ENCODE measurements around the gene AAGAB. TPM values are rescaled to one million over a fixed set of nuclear protein-coding genes. Genes with fewer than 3 reads are reported as not detected.

AAGAB gene
- total and polyA plus RNA-seq, 3 donors from 2014 or later, result 36.4 to 40.4 (median 36.6) TPM

DNA sequence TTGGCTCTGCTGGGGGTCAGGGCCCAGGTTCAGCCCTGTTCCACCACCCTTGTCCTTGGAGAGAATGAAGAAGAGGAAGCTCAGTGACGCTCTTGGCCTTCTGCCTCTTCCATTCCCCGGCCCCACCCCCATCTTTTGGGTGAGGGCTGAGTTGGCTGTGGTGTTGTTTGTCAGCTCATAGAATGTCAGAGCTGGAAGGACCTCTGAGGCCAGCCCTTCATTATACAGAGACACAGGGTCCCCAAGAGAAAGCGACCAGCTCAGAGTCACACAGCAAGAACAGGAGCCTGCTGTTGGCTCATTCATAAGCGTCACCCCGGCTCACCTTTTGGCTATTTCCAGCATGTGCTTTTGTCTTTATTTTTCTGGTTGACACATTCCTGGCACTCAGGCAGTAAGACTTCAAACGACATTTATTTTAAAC lies 68.2 kb downstream of the AAGAB start:
- H3K27ac ChIP-seq, result peak overlapping the region; percentile 44 to 88
- no peak for TF ChIP-seq POLR2A (IDR thresholded peaks at IDR 0.05)
- TF ChIP-seq, protein P1, sequence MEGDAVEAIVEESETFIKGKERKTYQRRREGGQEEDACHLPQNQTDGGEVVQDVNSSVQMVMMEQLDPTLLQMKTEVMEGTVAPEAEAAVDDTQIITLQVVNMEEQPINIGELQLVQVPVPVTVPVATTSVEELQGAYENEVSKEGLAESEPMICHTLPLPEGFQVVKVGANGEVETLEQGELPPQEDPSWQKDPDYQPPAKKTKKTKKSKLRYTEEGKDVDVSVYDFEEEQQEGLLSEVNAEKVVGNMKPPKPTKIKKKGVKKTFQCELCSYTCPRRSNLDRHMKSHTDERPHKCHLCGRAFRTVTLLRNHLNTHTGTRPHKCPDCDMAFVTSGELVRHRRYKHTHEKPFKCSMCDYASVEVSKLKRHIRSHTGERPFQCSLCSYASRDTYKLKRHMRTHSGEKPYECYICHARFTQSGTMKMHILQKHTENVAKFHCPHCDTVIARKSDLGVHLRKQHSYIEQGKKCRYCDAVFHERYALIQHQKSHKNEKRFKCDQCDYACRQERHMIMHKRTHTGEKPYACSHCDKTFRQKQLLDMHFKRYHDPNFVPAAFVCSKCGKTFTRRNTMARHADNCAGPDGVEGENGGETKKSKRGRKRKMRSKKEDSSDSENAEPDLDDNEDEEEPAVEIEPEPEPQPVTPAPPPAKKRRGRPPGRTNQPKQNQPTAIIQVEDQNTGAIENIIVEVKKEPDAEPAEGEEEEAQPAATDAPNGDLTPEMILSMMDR (IDR thresholded peaks at IDR 0.05), result no peak
- no peaks in the 10 kb centered on the region for H3K27me3 ChIP-seq
- WGBS, 2 donors, result 59 to 62% methylated on average over 6 of the region's 6 CpGs
- peaks cover 30% of the 10 kb centered on the region for H3K4me1 ChIP-seq
- no peak overlapping the region for H3K4me3 ChIP-seq
- no peaks in the 10 kb centered on the region for H3K9me3 ChIP-seq
- H3K36me3 ChIP-seq (ENCODE audit: low read depth, missing control alignments), result no peaks in the 10 kb centered on the region
- intact Hi-C loops (cut with DNase I; ENCODE audit: low total_unique reads), result no loop called here
- DNase-seq, result peak; percentile 75

DNA sequence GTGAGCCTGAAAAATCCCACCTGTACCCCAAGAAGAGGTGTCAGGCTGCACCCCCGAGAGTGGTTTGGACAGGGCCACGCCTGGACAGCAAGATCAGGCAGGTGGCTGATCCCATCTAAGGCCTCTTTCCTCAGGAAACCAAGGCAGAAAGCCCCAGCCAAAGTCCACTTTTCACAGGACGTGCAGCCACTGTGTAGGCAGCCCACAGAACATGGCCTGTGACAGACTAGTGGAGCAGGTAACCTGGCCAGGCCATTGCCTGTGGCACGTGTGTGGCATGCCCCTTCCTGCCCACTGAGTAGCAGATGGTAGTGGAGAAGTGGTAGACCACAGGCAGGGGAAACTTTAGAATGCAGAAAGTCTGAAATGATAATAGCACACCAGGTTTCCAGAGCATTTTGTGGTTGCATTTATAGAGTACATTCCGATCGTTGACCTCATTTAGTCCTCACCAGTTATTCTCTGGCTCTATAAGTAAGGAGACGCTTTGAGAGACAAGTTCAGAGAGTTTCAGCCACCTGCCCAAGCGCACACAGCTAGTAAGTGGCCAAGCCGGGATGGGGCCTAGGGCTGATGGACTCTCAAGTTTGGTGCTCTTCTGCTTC lies 68.7 kb downstream of the AAGAB start:
- H3K4me3 ChIP-seq, result no peak overlapping the region
- intact Hi-C loops (cut with DNase I; ENCODE audit: low total_unique reads), result no loop called here
- TF ChIP-seq POLR2A (IDR thresholded peaks at IDR 0.05), result no peak
- TF ChIP-seq, protein P1 (IDR thresholded peaks at IDR 0.05), result no peak
- peaks cover 30% of the 10 kb centered on the region for H3K4me1 ChIP-seq
- H3K9me3 ChIP-seq, result no peaks in the 10 kb centered on the region
- peak overlapping the region; percentile 44 to 88 for H3K27ac ChIP-seq
- no peaks in the 10 kb centered on the region for H3K27me3 ChIP-seq
- WGBS, 2 donors, result 66 to 67% methylated on average over 8 to 9 of the region's 9 CpGs
- no peaks in the 10 kb centered on the region for H3K36me3 ChIP-seq (ENCODE audit: low read depth, missing control alignments)
- DNase-seq, result no peak

GRCh38 chr15:67185051-67185450 lies 69.4 kb downstream of the AAGAB start:
- TF ChIP-seq, protein P1 (IDR thresholded peaks at IDR 0.05), result no peak
- no peak for TF ChIP-seq POLR2A (IDR thresholded peaks at IDR 0.05)
- H3K36me3 ChIP-seq (ENCODE audit: low read depth, missing control alignments), result no peaks in the 10 kb centered on the region
- no peaks in the 10 kb centered on the region for H3K27me3 ChIP-seq
- peak overlapping the region in 1 of 2 donors; percentile 88 for H3K27ac ChIP-seq
- peaks cover 30% of the 10 kb centered on the region for H3K4me1 ChIP-seq
- no peaks in the 10 kb centered on the region for H3K9me3 ChIP-seq
- WGBS, 2 donors, result 77 to 84% methylated on average over 6 of the region's 6 CpGs
- no peak overlapping the region for H3K4me3 ChIP-seq
- intact Hi-C loops (cut with DNase I; ENCODE audit: low total_unique reads), result no loop called here
- DNase-seq, result no peak

DNA sequence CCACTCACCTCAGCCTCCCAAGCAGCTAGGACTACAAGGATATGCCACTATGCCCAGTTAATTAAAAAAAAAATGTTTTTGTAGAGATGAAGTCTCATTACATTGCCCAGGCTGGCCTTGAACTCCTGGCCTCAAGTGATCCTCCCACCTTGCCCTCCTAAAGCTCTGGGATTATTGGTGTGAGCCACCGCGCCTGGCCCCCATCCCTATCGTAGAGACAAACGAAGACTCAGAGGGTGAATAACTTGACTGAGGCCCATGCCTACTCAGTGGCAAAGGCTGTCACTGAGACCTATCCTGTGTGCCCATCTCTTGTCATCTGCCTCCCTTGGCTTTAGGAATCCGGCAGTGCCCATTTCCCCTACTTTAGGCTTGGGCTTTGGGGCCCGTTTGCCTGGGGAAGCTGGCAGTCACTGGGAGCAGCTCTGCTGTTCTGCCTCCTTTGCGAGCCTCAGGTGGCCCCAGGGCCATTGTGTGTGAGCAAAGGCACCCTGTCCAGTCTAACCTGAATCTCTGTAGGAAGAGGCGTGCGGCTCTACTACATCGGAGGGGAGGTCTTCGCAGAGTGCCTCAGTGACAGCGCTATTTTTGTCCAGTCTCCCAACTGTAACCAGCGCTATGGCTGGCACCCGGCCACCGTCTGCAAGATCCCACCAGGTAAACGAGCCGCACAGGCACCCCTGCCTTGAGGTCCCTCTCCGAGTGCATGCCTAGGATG lies 70.1 kb downstream of the AAGAB start:
- Histone ChIP-seq H3K4me1 (peaks cover 30% of the 10 kb centered on the region), H3K36me3 (ENCODE audit: low read depth, missing control alignments) (no peaks in the 10 kb centered on the region), H3K27ac (no peak overlapping the region), H3K4me3 (no peak overlapping the region), H3K27me3 (no peaks in the 10 kb centered on the region), H3K9me3 (no peaks in the 10 kb centered on the region)
- intact Hi-C loops (cut with DNase I; ENCODE audit: low total_unique reads), result no loop called here
- no peak for TF ChIP-seq POLR2A (IDR thresholded peaks at IDR 0.05)
- TF ChIP-seq, protein P1 (IDR thresholded peaks at IDR 0.05), result no peak
- no peak for DNase-seq
- WGBS, 2 donors, result 89 to 95% methylated on average over 14 to 18 of the region's 18 CpGs

Measured in testis (tissue), 3 donors.